Measurements from ENCODE around the gene ACOT7.
"Not testable (repeated sequence)": the region's sequence is repeated elsewhere in the genome, so short reads cannot be mapped to it uniquely, and the experiment has no call there.

The ACOT7 gene

GRCh38 chr1:6429660-6430411 is 36.3 kb upstream of the ACOT7 start:
- not testable (repeated sequence) for H3K4me3 ChIP-seq (ENCODE audit: low read length); H3K9ac ChIP-seq (ENCODE audit: low read length); H3K36me3 ChIP-seq (ENCODE audit: control insufficient read depth, insufficient read depth, low read length, severe bottlenecking); H3K4me1 ChIP-seq (ENCODE audit: control insufficient read depth, insufficient read depth, low read length); H3K9me3 ChIP-seq (ENCODE audit: control insufficient read depth, low read length)
- peaks cover 56% of the 10 kb centered on the region for H3K27me3 ChIP-seq (replicated peaks; ENCODE audit: control insufficient read depth, insufficient read depth, low read length)
- DNase-seq (ENCODE audit: low read depth), result peak; percentile 20

- DNase-seq (ENCODE audit: low read depth); H3K4me3 ChIP-seq (ENCODE audit: low read length); H3K36me3 ChIP-seq (ENCODE audit: control insufficient read depth, insufficient read depth, low read length, severe bottlenecking); H3K4me1 ChIP-seq (ENCODE audit: control insufficient read depth, insufficient read depth, low read length); H3K9me3 ChIP-seq (ENCODE audit: control insufficient read depth, low read length); H3K9ac ChIP-seq (ENCODE audit: low read length): not testable (repeated sequence)
- H3K27me3 ChIP-seq (replicated peaks; ENCODE audit: control insufficient read depth, insufficient read depth, low read length), result peaks cover 56% of the 10 kb centered on the region
These were observed 34.9 kb upstream of the ACOT7 start for GRCh38 chr1:6428453-6428852.

- no peak overlapping the region for H3K9ac ChIP-seq (ENCODE audit: low read length)
- peaks cover 8% of the 10 kb centered on the region for H3K4me1 ChIP-seq (ENCODE audit: control insufficient read depth, insufficient read depth, low read length)
- DNase-seq (ENCODE audit: low read depth), result no peak
- no peaks in the 10 kb centered on the region for H3K9me3 ChIP-seq (ENCODE audit: control insufficient read depth, low read length)
- no peak overlapping the region for H3K4me3 ChIP-seq (ENCODE audit: low read length)
- no peaks in the 10 kb centered on the region for H3K36me3 ChIP-seq (ENCODE audit: control insufficient read depth, insufficient read depth, low read length, severe bottlenecking)
- peaks cover 62% of the 10 kb centered on the region for H3K27me3 ChIP-seq (replicated peaks; ENCODE audit: control insufficient read depth, insufficient read depth, low read length)
These were observed 34.1 kb upstream of the ACOT7 start for GRCh38 chr1:6427441-6428390.

GRCh38 chr1:6426972-6427350 is 33.4 kb upstream of the ACOT7 start:
- Histone ChIP-seq H3K9me3 (ENCODE audit: control insufficient read depth, low read length) (no peaks in the 10 kb centered on the region), H3K9ac (ENCODE audit: low read length) (no peak overlapping the region), H3K4me3 (ENCODE audit: low read length) (no peak overlapping the region), H3K4me1 (ENCODE audit: control insufficient read depth, insufficient read depth, low read length) (peaks cover 9% of the 10 kb centered on the region), H3K27me3 (replicated peaks; ENCODE audit: control insufficient read depth, insufficient read depth, low read length) (peaks cover 62% of the 10 kb centered on the region), H3K36me3 (ENCODE audit: control insufficient read depth, insufficient read depth, low read length, severe bottlenecking) (no peaks in the 10 kb centered on the region)
- no peak for DNase-seq (ENCODE audit: low read depth)

DNA sequence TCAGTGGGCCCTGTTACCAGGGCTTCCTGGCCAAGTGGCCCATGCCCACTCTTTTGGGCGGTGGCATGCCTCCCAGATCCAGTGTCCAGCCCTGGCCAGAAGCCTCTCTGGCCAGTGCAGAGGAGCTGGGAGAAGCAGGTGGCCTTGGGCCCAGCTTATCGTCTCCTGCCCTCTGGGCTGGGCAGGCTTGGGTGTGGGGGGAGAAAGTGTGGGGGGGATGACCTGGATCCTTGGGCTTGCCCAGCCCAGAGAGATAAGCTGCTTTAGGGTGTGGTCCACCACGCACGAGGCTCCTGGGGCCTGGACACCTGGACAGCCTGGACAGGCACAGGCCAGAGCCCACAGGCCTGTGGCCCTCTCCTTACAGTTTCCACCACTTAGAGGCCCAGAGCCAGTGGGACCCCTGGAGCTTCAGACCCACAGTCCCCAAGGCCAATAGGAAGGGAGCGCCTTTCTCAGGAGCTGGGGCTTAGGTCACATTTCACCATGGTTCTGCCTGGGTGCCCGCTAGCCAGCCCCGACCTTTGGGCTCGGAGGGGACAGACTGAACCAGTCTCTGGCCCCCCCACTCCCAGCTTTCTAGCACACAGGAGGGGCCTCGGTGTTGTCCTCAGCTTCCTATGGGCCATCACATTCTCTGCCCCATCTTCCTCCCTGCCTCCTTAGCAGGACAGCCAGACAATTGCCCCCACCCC is 32.9 kb upstream of the ACOT7 start:
- Histone ChIP-seq H3K4me3 (ENCODE audit: low read length) (no peak overlapping the region), H3K4me1 (ENCODE audit: control insufficient read depth, insufficient read depth, low read length) (peaks cover 9% of the 10 kb centered on the region), H3K9me3 (ENCODE audit: control insufficient read depth, low read length) (no peaks in the 10 kb centered on the region), H3K9ac (ENCODE audit: low read length) (no peak overlapping the region), H3K36me3 (ENCODE audit: control insufficient read depth, insufficient read depth, low read length, severe bottlenecking) (no peaks in the 10 kb centered on the region), H3K27me3 (replicated peaks; ENCODE audit: control insufficient read depth, insufficient read depth, low read length) (peaks cover 66% of the 10 kb centered on the region)
- DNase-seq (ENCODE audit: low read depth), result no peak

DNA sequence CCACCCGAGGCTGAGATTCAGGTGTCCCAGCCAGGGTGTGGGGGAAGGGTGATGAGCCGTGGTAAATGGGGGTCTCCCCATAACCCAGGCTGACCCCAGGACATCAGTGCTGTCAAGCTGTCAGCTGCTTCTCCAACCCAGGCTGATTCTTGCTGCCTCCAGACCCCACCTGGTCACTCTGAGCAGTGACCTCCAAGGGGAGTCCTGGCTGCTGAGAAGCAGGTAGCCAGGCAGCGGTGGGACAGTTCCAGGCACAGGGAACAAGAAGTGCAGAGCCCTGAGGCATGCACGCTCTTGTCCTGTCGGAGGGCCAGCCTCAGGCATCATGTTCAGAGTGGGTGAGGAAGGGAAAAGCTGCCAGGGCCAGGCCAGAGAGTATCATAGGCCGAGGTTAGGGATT is 32.1 kb upstream of the ACOT7 start:
- DNase-seq (ENCODE audit: low read depth), result no peak
- Histone ChIP-seq H3K9ac (ENCODE audit: low read length) (no peak overlapping the region), H3K9me3 (ENCODE audit: control insufficient read depth, low read length) (no peaks in the 10 kb centered on the region), H3K4me1 (ENCODE audit: control insufficient read depth, insufficient read depth, low read length) (peaks cover 9% of the 10 kb centered on the region), H3K4me3 (ENCODE audit: low read length) (no peak overlapping the region), H3K27me3 (replicated peaks; ENCODE audit: control insufficient read depth, insufficient read depth, low read length) (peaks cover 69% of the 10 kb centered on the region), H3K36me3 (ENCODE audit: control insufficient read depth, insufficient read depth, low read length, severe bottlenecking) (no peaks in the 10 kb centered on the region)

- Histone ChIP-seq H3K9me3 (ENCODE audit: control insufficient read depth, low read length) (no peaks in the 10 kb centered on the region), H3K4me3 (ENCODE audit: low read length) (no peak within 1 kb of the TSS), H3K4me1 (ENCODE audit: control insufficient read depth, insufficient read depth, low read length) (peaks cover 17% of the 10 kb centered on the region), H3K36me3 (ENCODE audit: control insufficient read depth, insufficient read depth, low read length, severe bottlenecking) (no peaks in the 10 kb centered on the region), H3K9ac (ENCODE audit: low read length) (no peak within 1 kb of the TSS), H3K27me3 (replicated peaks; ENCODE audit: control insufficient read depth, insufficient read depth, low read length) (peaks cover 69% of the 10 kb centered on the region)
- DNase-seq (ENCODE audit: low read depth), result peak; percentile 22
These were observed 31.3 kb upstream of the ACOT7 start, which contains the start of gene ESPN for GRCh38 chr1:6424619-6425593. Gene ESPN, plus strand, starts transcription at chr1:6424776. Its CDS starts 180 bp downstream, at chr1:6424956.

- Histone ChIP-seq H3K9ac (ENCODE audit: low read length) (no peak overlapping the region), H3K4me3 (ENCODE audit: low read length) (no peak overlapping the region), H3K9me3 (ENCODE audit: control insufficient read depth, low read length) (no peaks in the 10 kb centered on the region), H3K36me3 (ENCODE audit: control insufficient read depth, insufficient read depth, low read length, severe bottlenecking) (no peaks in the 10 kb centered on the region), H3K27me3 (replicated peaks; ENCODE audit: control insufficient read depth, insufficient read depth, low read length) (peaks cover 65% of the 10 kb centered on the region), H3K4me1 (ENCODE audit: control insufficient read depth, insufficient read depth, low read length) (peaks cover 17% of the 10 kb centered on the region)
- no peak for DNase-seq (ENCODE audit: low read depth)
These were observed 30.5 kb upstream of the ACOT7 start for GRCh38 chr1:6424000-6424565.

- no peak for DNase-seq (ENCODE audit: low read depth)
- H3K27me3 ChIP-seq (replicated peaks; ENCODE audit: control insufficient read depth, insufficient read depth, low read length), result peaks cover 70% of the 10 kb centered on the region
- no peaks in the 10 kb centered on the region for H3K9me3 ChIP-seq (ENCODE audit: control insufficient read depth, low read length)
- H3K36me3 ChIP-seq (ENCODE audit: control insufficient read depth, insufficient read depth, low read length, severe bottlenecking), result no peaks in the 10 kb centered on the region
- H3K4me1 ChIP-seq (ENCODE audit: control insufficient read depth, insufficient read depth, low read length), result peaks cover 17% of the 10 kb centered on the region
- H3K9ac ChIP-seq (ENCODE audit: low read length), result no peak overlapping the region
- H3K4me3 ChIP-seq (ENCODE audit: low read length), result no peak overlapping the region
These were observed 29.9 kb upstream of the ACOT7 start for GRCh38 chr1:6423321-6423999.

DNA sequence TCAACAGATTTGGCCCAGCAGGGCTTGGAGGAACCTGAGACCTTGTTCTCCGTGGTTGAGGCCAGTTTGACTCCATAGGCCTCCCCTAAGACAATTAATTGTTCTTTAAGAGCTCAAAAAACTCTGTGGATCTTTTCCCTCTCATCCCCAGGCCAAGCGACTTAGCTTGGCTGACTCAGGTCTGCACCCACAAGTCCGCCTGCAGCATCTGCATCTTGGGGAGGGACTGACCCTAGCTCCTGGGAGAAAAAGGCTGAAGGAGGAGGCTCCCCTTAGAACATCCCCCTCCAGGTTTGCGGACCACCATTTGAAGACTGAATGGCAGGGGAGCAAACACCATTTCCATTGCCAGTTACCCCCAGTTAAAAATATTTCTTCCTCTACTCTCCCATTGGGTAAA is 27.7 kb upstream of the ACOT7 start:
- DNase-seq (ENCODE audit: low read depth), result no peak
- peaks cover 75% of the 10 kb centered on the region for H3K27me3 ChIP-seq (replicated peaks; ENCODE audit: control insufficient read depth, insufficient read depth, low read length)

More for the DNA sequence above, 27.7 kb upstream of the ACOT7 start:
- Histone ChIP-seq H3K9ac (ENCODE audit: low read length) (no peak overlapping the region), H3K4me1 (ENCODE audit: control insufficient read depth, insufficient read depth, low read length) (peaks cover 17% of the 10 kb centered on the region), H3K9me3 (ENCODE audit: control insufficient read depth, low read length) (no peaks in the 10 kb centered on the region), H3K36me3 (ENCODE audit: control insufficient read depth, insufficient read depth, low read length, severe bottlenecking) (no peaks in the 10 kb centered on the region), H3K4me3 (ENCODE audit: low read length) (no peak overlapping the region)
